K562 (cell line): ENCODE data around the gene CPSF4. TPM values are rescaled to one million over a fixed set of nuclear protein-coding genes. Genes with fewer than 3 reads are reported as not detected.

Source experiments
- BRF1 ChIP-seq: IDR thresholded peaks from 3 replicates; pipeline ENCODE4 v1.6.1; 2011; ENCODE audit warnings: borderline replicate concordance, mild to moderate bottlenecking; ENCODE audit not compliant: insufficient read length; ENCODE audit errors: extremely low read depth
- CAMTA2 ChIP-seq: fragments of 250-450 bp; sonication (Bioruptor Pico); conservative IDR thresholded peaks from 2 replicates; pipeline ENCODE4 v1.5.1; 2022
- CREB1 ChIP-seq, 2 experiments: sonication (generic) in 1 of 2; formaldehyde crosslinking in 1 of 2; IDR thresholded peaks; 2 replicates each; pipeline versions ENCODE4 v1.6.1 to v1.8.0; 2012 to 2022; ENCODE audit warnings: inconsistent platforms in 1 of 2, mild to moderate bottlenecking in 1 of 2, missing genetic modification reagents in 1 of 2, moderate library complexity in 1 of 2
- MCM3 ChIP-seq: fragments of 450-650 bp; IDR thresholded peaks from 2 replicates; pipeline ENCODE4 v1.6.1; 2016
- NONO ChIP-seq, 2 experiments: fragments of 200-400 bp in 1 of 2; fragments of 450-650 bp in 1 of 2; formaldehyde crosslinking in 1 of 2; IDR thresholded peaks; 2 replicates each; pipeline ENCODE4 v1.6.1; 2017; ENCODE audit warnings: low read depth in 2 of 2, mild to moderate bottlenecking in 2 of 2, moderate library complexity in 2 of 2, low read length in 1 of 2
- NRF1 ChIP-seq, 2 experiments: fragments of 450-650 bp; IDR thresholded peaks in 1 of 2; conservative IDR thresholded peaks in 1 of 2; 2 replicates each; pipeline ENCODE4 v1.6.1; 2014; ENCODE audit warnings: mild to moderate bottlenecking in 2 of 2
- RBM15 ChIP-seq: fragments of 200-400 bp; formaldehyde crosslinking; IDR thresholded peaks from 2 replicates; pipeline ENCODE4 v1.6.1; 2018; ENCODE audit warnings: mild to moderate bottlenecking, low read length, moderate library complexity; ENCODE audit not compliant: insufficient read depth
- THRB ChIP-seq: fragments of 450-650 bp; formaldehyde crosslinking; conservative IDR thresholded peaks from 2 replicates; pipeline ENCODE4 v1.4.0; 2022; ENCODE audit warnings: mild to moderate bottlenecking, missing genetic modification characterization
- U2AF1 ChIP-seq: fragments of 200-400 bp; formaldehyde crosslinking; optimal IDR thresholded peaks from 2 replicates; pipeline ENCODE3; 2017; ENCODE audit warnings: mild to moderate bottlenecking, low read depth, low read length, moderate library complexity
- ZBTB5 ChIP-seq: fragments of 450-650 bp; IDR thresholded peaks from 2 replicates; pipeline ENCODE4 v1.6.1; 2017; ENCODE audit warnings: antibody characterized with exemption
- ZNF23 ChIP-seq: fragments of 250-450 bp; sonication (Bioruptor Pico); IDR thresholded peaks from 2 replicates; pipeline ENCODE4 v1.4.0; 2020; ENCODE audit warnings: mild to moderate bottlenecking
- polyA plus RNA-seq, 8 experiments: library from polyadenylated mRNA; depleted of rRNA in 4 of 8; stranded (reverse) in 5 of 8; unstranded in 3 of 8; fragments of >200 nt; fragmentation: Nextera tagmentation in 2 of 8; fragmentation: Illumina TruSeq in 1 of 8; extraction: Ambion mirVana in 2 of 8; extraction: Trizol in 1 of 8; gene quantifications; 2 replicates each; pipeline versions ENCODE4 v1.2.1 to v1.2.3, GENCODE V29; 2011 to 2014; ENCODE audit warnings: inconsistent platforms in 1 of 8, missing spikeins in 1 of 8
- total RNA-seq, 7 experiments: library from RNA; depleted of rRNA in 6 of 7; stranded (reverse); fragments of >200 nt in 6 of 7; fragmentation: Illumina TruSeq in 2 of 7; extraction: Trizol in 2 of 7; gene quantifications; 2 replicates each; pipeline versions ENCODE4 v1.2.1 to v1.2.3, GENCODE V29; 2011 to 2021; ENCODE audit warnings: low replicate concordance in 1 of 7
- TF ChIP-seq, protein P1 (sequence below): fragments of 450-650 bp; formaldehyde crosslinking; IDR thresholded peaks from 2 replicates; pipeline ENCODE4 v1.4.0; 2020; ENCODE audit warnings: mild to moderate bottlenecking, moderate library complexity

The CPSF4 gene
- total and polyA plus RNA-seq, 9 of the 15 experiments (the other 6 are each of a cell fraction or from before 2014, with no cell fraction given), result 16.9 to 118 (median 71.7) TPM

DNA sequence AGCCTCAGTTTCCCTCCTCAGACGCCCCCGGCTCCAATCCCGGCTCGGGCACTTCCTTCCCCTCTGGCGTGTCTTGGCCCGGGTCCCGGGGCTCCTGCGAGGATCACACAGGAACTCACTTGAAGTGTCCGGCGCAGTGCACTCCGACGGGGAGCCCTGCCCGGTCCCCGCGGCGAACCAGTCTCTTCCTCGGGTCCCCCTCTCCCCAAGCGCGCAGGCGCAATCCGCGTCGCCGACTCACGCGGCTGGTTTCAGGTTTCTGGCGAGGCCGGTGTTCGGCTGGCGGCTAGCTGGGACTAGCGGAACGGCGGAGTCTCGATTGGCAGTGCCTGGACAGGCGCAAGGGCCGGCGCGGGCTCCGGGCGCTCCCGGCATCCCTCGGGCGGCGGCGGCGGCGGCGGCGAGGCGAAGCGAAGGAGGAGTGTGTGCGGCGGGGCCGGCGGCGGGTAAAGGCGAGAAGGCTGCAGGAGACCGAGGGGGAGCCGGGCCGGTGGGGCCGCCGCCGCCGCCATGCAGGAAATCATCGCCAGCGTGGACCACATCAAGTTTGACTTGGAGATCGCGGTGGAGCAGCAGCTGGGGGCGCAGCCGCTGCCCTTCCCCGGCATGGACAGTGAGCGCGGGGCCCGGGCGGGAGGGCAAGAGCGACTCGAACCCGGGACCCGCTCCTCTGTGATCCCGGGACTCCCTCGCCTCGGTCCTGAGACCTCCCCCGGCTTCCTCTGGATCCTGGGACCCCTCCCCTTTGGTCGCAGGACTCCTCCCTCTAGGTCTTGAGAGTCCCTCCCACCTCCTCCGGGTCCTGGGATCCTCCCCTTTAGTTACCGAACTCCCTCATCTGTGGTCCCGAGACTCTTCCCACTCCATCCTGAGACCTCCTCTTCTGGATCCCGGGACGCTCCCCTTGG is at the start of gene CPSF4, which contains the start of gene PTCD1 (continued):
- TF ChIP-seq, protein P1, sequence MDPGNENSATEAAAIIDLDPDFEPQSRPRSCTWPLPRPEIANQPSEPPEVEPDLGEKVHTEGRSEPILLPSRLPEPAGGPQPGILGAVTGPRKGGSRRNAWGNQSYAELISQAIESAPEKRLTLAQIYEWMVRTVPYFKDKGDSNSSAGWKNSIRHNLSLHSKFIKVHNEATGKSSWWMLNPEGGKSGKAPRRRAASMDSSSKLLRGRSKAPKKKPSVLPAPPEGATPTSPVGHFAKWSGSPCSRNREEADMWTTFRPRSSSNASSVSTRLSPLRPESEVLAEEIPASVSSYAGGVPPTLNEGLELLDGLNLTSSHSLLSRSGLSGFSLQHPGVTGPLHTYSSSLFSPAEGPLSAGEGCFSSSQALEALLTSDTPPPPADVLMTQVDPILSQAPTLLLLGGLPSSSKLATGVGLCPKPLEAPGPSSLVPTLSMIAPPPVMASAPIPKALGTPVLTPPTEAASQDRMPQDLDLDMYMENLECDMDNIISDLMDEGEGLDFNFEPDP, result 0 out of 2 replicates have a peak, but pooled peaks have one; percentile 44
- TF ChIP-seq THRB (CRISPR knock-in tag), result 0 out of 2 replicates have a peak, but pooled peaks have one; percentile 13
- no peak for TF ChIP-seq RBM15
- TF ChIP-seq U2AF1, result peak; percentile 96
- TF ChIP-seq CAMTA2 (CRISPR knock-in tag), result no peak
- TF ChIP-seq NRF1 (conservative IDR thresholded peaks at IDR 0.05 in 1 of 2, IDR thresholded peaks at IDR 0.05 in 1 of 2), result peak; percentile 91 to 93
- TF ChIP-seq NONO (IDR thresholded peaks at IDR 0.05; ENCODE audit: low read depth in 2 of 2, low read length in 1 of 2), result peak; percentile 76 to 89; a peak in 3 of 4 replicates
- TF ChIP-seq BRF1, result no peak
- TF ChIP-seq ZNF23 (CRISPR knock-in tag), result 0 out of 2 replicates have a peak, but pooled peaks have one; percentile 63
- TF ChIP-seq CREB1 (IDR thresholded peaks at IDR 0.05), result peak; percentile 80
- peak; percentile 69; the same call in 1 of the 2 replicates for TF ChIP-seq CREB1 (CRISPR knock-in tag; IDR thresholded peaks at IDR 0.05)
- TF ChIP-seq ZBTB5, result no peak
- TF ChIP-seq MCM3, result no peak
